Measurements from ENCODE around the gene GRM1. TPM values are rescaled to one million over a fixed set of nuclear protein-coding genes. Genes with fewer than 3 reads are reported as not detected.

GRM1 gene
- total RNA-seq, 4 donors from 2014 or later = under 0.01 TPM; not detected in 2

GRCh38 chr6:146381486-146381885, 352.6 kb downstream of the GRM1 start:
- TF ChIP-seq, protein P1, sequence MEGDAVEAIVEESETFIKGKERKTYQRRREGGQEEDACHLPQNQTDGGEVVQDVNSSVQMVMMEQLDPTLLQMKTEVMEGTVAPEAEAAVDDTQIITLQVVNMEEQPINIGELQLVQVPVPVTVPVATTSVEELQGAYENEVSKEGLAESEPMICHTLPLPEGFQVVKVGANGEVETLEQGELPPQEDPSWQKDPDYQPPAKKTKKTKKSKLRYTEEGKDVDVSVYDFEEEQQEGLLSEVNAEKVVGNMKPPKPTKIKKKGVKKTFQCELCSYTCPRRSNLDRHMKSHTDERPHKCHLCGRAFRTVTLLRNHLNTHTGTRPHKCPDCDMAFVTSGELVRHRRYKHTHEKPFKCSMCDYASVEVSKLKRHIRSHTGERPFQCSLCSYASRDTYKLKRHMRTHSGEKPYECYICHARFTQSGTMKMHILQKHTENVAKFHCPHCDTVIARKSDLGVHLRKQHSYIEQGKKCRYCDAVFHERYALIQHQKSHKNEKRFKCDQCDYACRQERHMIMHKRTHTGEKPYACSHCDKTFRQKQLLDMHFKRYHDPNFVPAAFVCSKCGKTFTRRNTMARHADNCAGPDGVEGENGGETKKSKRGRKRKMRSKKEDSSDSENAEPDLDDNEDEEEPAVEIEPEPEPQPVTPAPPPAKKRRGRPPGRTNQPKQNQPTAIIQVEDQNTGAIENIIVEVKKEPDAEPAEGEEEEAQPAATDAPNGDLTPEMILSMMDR (IDR thresholded peaks at IDR 0.05; ENCODE audit: low read depth) = no peak

DNA sequence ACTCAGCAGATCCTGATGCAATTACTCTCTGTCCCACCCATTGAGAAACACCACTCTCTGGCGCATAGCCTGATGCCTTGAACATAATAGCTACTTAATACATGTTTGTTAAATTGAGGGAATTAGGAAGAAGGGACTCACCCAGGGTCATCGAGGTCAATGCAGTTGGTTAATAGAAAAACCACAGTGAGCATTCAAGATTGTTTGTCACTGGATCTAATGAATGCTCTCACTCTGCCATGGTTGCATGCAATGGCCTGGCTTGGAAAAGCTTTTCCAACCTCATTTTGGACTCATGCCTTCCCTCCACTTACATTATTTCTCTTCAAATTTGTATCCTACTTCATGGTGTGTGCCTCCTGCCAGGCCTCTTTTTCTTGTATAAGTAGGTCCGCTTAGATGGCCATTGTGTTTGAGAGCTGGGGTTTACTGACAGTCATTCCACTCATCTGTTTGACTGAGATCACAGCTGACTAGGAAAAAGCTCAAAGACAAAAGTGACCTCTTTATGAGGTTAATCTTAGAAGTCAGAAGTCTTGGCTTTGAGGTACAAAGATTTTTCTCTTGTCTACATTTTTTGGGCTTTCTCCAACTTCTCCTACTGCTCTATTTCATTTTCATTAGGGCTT, 360.0 kb downstream of the GRM1 start:
- TF ChIP-seq, protein P1 (IDR thresholded peaks at IDR 0.05; ENCODE audit: low read depth) = no peak

GRCh38 chr6:146389740-146390139, 360.9 kb downstream of the GRM1 start:
- TF ChIP-seq, protein P1 (IDR thresholded peaks at IDR 0.05; ENCODE audit: low read depth) = no peak

- TF ChIP-seq, protein P1 (IDR thresholded peaks at IDR 0.05; ENCODE audit: low read depth) = no peak
These were observed 368.8 kb downstream of the GRM1 start for GRCh38 chr6:146397638-146398037.

GRCh38 chr6:146402476-146402875, 373.6 kb downstream of the GRM1 start:
- TF ChIP-seq, protein P1 (IDR thresholded peaks at IDR 0.05; ENCODE audit: low read depth) = no peak

- TF ChIP-seq, protein P1 (IDR thresholded peaks at IDR 0.05; ENCODE audit: low read depth) = no peak
These were observed 379.7 kb downstream of the GRM1 start for GRCh38 chr6:146408583-146408982.

GRCh38 chr6:146410851-146411595, 382.2 kb downstream of the GRM1 start:
- TF ChIP-seq, protein P1 (IDR thresholded peaks at IDR 0.05; ENCODE audit: low read depth) = no peak
